GM12878 (cell line): ENCODE results near the gene CHN2.

Source experiments
- HDAC2 ChIP-seq: fragments of 200-600 bp; sonication (generic); IDR thresholded peaks from 2 replicates; pipeline ENCODE4 v1.6.1; 2017
- JUNB ChIP-seq: IDR thresholded peaks from 2 replicates; pipeline ENCODE4 v1.6.1; 2016; ENCODE audit warnings: antibody characterized with exemption, mild to moderate bottlenecking
- MYB ChIP-seq: fragments of 150-350 bp; IDR thresholded peaks from 2 replicates; pipeline ENCODE4 v1.6.1; 2014; ENCODE audit warnings: mild to moderate bottlenecking, low read depth, low read length, borderline replicate concordance
- NR2C2 ChIP-seq: IDR thresholded peaks from 2 replicates; pipeline ENCODE4 v1.6.1; 2011; ENCODE audit warnings: borderline replicate concordance, low read depth; ENCODE audit not compliant: control insufficient read depth, insufficient read length
- POLR2A ChIP-seq: IDR thresholded peaks from 2 replicates; pipeline ENCODE4 v1.6.1; 2011; ENCODE audit warnings: low read depth, mild to moderate bottlenecking, low read length
- RAD21 ChIP-seq: IDR thresholded peaks from 2 replicates; pipeline ENCODE4 v1.6.1; 2011; ENCODE audit warnings: mild to moderate bottlenecking, low read depth, low read length, moderate library complexity; ENCODE audit not compliant: insufficient read depth
- ZBED1 ChIP-seq: IDR thresholded peaks from 2 replicates; pipeline ENCODE4 v1.6.1; 2016; ENCODE audit warnings: borderline replicate concordance
- TF ChIP-seq, protein P1 (sequence below), 3 experiments: IDR thresholded peaks in 2 of 3; conservative IDR thresholded peaks in 1 of 3; 2 replicates each; pipeline ENCODE4 v1.5.1; 2011; ENCODE audit warnings: low read depth in 3 of 3, low read length in 3 of 3, mild to moderate bottlenecking in 3 of 3, control low read depth in 2 of 3, moderate library complexity in 2 of 3, inconsistent platforms in 1 of 3, mixed read lengths in 1 of 3; ENCODE audit not compliant: control insufficient read depth in 2 of 3, insufficient read depth in 1 of 3; ENCODE audit errors: extremely low read depth in 1 of 3
- TF ChIP-seq, protein P2 (sequence below): fragments of 450-650 bp; IDR thresholded peaks from 2 replicates; pipeline ENCODE4 v1.6.1; 2017; ENCODE audit warnings: antibody characterized with exemption, mild to moderate bottlenecking, moderate library complexity

DNA sequence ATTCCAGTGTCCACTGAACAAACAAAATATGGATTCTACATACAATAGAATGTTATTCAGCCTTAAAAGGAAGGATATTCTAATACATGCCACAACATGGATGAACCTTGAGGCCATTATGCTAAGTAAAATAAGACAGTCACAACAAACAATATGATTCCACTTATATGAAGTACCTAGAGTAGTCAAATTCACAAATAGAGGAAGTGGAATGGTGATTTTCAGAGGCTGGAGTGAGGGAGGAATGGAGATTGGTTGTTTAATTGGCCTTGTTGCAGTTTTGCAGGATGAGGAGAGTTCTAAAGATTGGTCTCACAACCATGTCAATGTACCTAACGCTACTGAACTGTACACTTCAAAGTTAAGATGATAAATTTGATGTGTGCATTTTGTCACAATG lies 119.6 kb downstream of the CHN2 start:
- TF ChIP-seq ZBED1 (no peak), JUNB (no peak), NR2C2 (no peak), POLR2A (no peak), RAD21 (no peak), HDAC2 (no peak), MYB (no peak)
- TF ChIP-seq, protein P1, sequence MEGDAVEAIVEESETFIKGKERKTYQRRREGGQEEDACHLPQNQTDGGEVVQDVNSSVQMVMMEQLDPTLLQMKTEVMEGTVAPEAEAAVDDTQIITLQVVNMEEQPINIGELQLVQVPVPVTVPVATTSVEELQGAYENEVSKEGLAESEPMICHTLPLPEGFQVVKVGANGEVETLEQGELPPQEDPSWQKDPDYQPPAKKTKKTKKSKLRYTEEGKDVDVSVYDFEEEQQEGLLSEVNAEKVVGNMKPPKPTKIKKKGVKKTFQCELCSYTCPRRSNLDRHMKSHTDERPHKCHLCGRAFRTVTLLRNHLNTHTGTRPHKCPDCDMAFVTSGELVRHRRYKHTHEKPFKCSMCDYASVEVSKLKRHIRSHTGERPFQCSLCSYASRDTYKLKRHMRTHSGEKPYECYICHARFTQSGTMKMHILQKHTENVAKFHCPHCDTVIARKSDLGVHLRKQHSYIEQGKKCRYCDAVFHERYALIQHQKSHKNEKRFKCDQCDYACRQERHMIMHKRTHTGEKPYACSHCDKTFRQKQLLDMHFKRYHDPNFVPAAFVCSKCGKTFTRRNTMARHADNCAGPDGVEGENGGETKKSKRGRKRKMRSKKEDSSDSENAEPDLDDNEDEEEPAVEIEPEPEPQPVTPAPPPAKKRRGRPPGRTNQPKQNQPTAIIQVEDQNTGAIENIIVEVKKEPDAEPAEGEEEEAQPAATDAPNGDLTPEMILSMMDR (IDR thresholded peaks at IDR 0.05 in 2 of 3, conservative IDR thresholded peaks at IDR 0.05 in 1 of 3; ENCODE audit: control insufficient read depth in 2 of 3, extremely low read depth in 1 of 3, insufficient read depth in 1 of 3, low read depth in 3 of 3, low read length in 3 of 3): no peak
- TF ChIP-seq, protein P2, sequence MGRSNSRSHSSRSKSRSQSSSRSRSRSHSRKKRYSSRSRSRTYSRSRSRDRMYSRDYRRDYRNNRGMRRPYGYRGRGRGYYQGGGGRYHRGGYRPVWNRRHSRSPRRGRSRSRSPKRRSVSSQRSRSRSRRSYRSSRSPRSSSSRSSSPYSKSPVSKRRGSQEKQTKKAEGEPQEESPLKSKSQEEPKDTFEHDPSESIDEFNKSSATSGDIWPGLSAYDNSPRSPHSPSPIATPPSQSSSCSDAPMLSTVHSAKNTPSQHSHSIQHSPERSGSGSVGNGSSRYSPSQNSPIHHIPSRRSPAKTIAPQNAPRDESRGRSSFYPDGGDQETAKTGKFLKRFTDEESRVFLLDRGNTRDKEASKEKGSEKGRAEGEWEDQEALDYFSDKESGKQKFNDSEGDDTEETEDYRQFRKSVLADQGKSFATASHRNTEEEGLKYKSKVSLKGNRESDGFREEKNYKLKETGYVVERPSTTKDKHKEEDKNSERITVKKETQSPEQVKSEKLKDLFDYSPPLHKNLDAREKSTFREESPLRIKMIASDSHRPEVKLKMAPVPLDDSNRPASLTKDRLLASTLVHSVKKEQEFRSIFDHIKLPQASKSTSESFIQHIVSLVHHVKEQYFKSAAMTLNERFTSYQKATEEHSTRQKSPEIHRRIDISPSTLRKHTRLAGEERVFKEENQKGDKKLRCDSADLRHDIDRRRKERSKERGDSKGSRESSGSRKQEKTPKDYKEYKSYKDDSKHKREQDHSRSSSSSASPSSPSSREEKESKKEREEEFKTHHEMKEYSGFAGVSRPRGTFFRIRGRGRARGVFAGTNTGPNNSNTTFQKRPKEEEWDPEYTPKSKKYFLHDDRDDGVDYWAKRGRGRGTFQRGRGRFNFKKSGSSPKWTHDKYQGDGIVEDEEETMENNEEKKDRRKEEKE: no peak
